ENCODE data around the gene SUMO2. TPM values are rescaled to one million over a fixed set of nuclear protein-coding genes. Genes with fewer than 3 reads are reported as not detected.
"Not testable (repeated sequence)": the region's sequence is repeated elsewhere in the genome, so short reads cannot be mapped to it uniquely, and the experiment has no call there.

The SUMO2 gene
- total RNA-seq, 2 donors from 2014 or later, result 586 to 714 TPM

DNA sequence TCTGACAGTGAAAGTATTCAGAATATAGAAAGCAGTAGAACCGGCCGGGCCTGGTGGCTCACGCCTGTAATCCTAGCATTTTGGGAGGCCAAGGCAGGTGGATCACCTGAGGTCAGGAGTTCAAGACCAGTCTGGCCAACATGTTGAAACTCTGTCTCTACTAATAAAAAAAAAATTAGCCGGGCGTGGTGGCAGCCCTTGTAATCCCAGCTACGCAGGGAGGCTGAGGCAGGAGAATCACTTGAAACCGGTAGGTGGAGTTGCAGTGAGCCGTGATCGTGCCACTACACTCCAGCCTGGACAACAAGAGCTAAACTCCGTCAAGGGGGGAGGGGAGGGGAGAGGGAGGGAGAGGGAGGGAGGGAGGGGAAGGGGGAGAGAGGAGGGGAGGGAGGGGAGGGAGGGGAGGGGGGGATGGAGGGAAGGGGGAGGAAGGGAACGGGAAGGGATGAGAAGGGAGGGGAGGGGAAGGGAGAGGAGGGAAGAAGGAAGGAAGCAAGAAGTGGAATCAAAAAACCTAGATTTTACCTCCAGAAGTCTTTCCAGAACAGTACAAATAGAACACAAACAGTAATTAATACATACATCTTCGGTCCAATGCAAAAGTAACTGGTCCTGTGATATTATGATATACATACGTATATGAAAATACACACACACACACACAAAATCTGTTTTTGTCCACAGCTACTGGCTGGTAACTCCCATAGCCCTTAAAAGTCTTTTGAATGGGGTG is 40.4 kb downstream of the SUMO2 start:
- H3K27ac Mint-ChIP-seq, result no peak overlapping the region
- H3K4me1 Mint-ChIP-seq, result no peaks in the 10 kb centered on the region
- Histone ChIP-seq H3K9ac (ENCODE audit: extremely low read depth, low read length, poor library complexity, severe bottlenecking) (no peak overlapping the region), H3K36me3 (ENCODE audit: control insufficient read depth, insufficient read depth, low read length) (peaks cover 97% of the 10 kb centered on the region), H3K4me1 (ENCODE audit: control insufficient read depth, insufficient read depth, low read length) (no peaks in the 10 kb centered on the region), H3K27me3 (ENCODE audit: control insufficient read depth, insufficient read depth, low read length, poor library complexity, severe bottlenecking) (no peaks in the 10 kb centered on the region), H3K9me3 (ENCODE audit: control insufficient read depth, low read length) (no peaks in the 10 kb centered on the region), H3K27ac (ENCODE audit: low read depth, low read length) (no peak overlapping the region), H3K4me3 (ENCODE audit: low read length) (no peak overlapping the region)
- TF ChIP-seq, protein P1, sequence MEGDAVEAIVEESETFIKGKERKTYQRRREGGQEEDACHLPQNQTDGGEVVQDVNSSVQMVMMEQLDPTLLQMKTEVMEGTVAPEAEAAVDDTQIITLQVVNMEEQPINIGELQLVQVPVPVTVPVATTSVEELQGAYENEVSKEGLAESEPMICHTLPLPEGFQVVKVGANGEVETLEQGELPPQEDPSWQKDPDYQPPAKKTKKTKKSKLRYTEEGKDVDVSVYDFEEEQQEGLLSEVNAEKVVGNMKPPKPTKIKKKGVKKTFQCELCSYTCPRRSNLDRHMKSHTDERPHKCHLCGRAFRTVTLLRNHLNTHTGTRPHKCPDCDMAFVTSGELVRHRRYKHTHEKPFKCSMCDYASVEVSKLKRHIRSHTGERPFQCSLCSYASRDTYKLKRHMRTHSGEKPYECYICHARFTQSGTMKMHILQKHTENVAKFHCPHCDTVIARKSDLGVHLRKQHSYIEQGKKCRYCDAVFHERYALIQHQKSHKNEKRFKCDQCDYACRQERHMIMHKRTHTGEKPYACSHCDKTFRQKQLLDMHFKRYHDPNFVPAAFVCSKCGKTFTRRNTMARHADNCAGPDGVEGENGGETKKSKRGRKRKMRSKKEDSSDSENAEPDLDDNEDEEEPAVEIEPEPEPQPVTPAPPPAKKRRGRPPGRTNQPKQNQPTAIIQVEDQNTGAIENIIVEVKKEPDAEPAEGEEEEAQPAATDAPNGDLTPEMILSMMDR (conservative IDR thresholded peaks at IDR 0.05), result no peak
- H3K4me3 Mint-ChIP-seq, result no peak overlapping the region
- no peaks in the 10 kb centered on the region for H3K27me3 Mint-ChIP-seq (ENCODE audit: insufficient read depth)
- H3K36me3 Mint-ChIP-seq (ENCODE audit: low read depth), result peaks cover 69% of the 10 kb centered on the region
- WGBS, 2 experiments (ENCODE audit: insufficient coverage in 1 of 2, insufficient read length in 1 of 2), result 94 to 97% methylated on average over 6 to 11 of the region's 13 CpGs
- H3K9me3 Mint-ChIP-seq, result no peaks in the 10 kb centered on the region
- DNase-seq, result no peak

DNA sequence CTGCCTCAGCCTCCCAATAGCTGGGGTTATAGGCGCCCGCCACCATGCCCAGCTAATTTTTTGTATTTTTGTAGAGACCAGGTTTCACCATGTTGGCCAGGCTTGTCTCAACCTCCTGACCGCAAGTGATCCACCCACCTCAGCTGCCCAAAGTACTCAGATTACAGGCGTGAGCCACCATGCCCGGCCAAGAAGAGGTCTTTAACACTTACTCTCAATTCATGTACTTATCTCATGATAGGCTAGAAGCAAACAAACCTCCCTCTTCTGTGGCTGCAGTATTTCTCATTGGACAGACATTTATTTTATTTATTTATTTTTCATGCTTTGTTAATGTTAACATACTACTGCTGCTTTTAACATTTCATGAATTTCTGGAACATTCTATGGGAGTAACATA is 44.2 kb downstream of the SUMO2 start:
- Histone ChIP-seq H3K27ac (ENCODE audit: low read depth, low read length) (no peak overlapping the region), H3K4me1 (ENCODE audit: control insufficient read depth, insufficient read depth, low read length) (no peaks in the 10 kb centered on the region), H3K36me3 (ENCODE audit: control insufficient read depth, insufficient read depth, low read length) (peaks cover 84% of the 10 kb centered on the region), H3K9ac (ENCODE audit: extremely low read depth, low read length, poor library complexity, severe bottlenecking) (no peak overlapping the region), H3K27me3 (ENCODE audit: control insufficient read depth, insufficient read depth, low read length, poor library complexity, severe bottlenecking) (no peaks in the 10 kb centered on the region), H3K9me3 (ENCODE audit: control insufficient read depth, low read length) (no peaks in the 10 kb centered on the region), H3K4me3 (ENCODE audit: low read length) (no peak overlapping the region)
- Mint-ChIP-seq H3K9me3 (no peaks in the 10 kb centered on the region), H3K27ac (no peak overlapping the region), H3K36me3 (ENCODE audit: low read depth) (peaks cover 49% of the 10 kb centered on the region), H3K27me3 (ENCODE audit: insufficient read depth) (no peaks in the 10 kb centered on the region), H3K4me1 (no peaks in the 10 kb centered on the region), H3K4me3 (no peak overlapping the region)
- TF ChIP-seq, protein P1 (conservative IDR thresholded peaks at IDR 0.05), result no peak
- WGBS, 2 experiments (ENCODE audit: insufficient coverage in 1 of 2, insufficient read length in 1 of 2), result 90 to 97% methylated on average over 3 to 5 of the region's 5 CpGs
- no peak for DNase-seq

DNA sequence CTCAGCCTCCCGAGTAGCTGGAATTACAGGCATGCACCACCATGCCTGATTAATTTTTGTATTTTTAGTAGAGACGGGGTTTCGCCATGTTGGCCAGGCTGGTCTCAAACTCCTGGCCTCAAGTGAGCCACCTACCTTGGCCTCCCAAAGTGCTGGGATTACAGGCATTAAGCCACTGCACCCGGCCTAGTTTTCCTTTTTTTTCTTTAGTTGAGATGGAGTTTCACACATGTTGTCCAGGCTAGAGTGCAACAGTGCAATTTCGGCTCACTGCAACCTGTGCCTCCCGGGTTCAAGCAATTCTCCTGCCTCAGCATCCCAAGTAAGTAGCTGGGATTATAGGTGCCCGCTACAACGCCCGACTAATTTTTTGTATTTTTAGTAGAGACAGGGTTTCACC is 45.0 kb downstream of the SUMO2 start:
- peaks cover 43% of the 10 kb centered on the region for H3K36me3 Mint-ChIP-seq (ENCODE audit: low read depth)
- not testable (repeated sequence) for H3K4me3 ChIP-seq (ENCODE audit: low read length); H3K27ac Mint-ChIP-seq; H3K4me1 ChIP-seq (ENCODE audit: control insufficient read depth, insufficient read depth, low read length); H3K27me3 ChIP-seq (ENCODE audit: control insufficient read depth, insufficient read depth, low read length, poor library complexity, severe bottlenecking); H3K4me1 Mint-ChIP-seq; H3K4me3 Mint-ChIP-seq; H3K9ac ChIP-seq (ENCODE audit: extremely low read depth, low read length, poor library complexity, severe bottlenecking); H3K9me3 ChIP-seq (ENCODE audit: control insufficient read depth, low read length); DNase-seq; H3K27me3 Mint-ChIP-seq (ENCODE audit: insufficient read depth); H3K27ac ChIP-seq (ENCODE audit: low read depth, low read length); H3K9me3 Mint-ChIP-seq
- H3K36me3 ChIP-seq (ENCODE audit: control insufficient read depth, insufficient read depth, low read length), result peaks cover 76% of the 10 kb centered on the region
- 92 to 95% methylated on average over 8 to 9 of the region's 9 CpGs for WGBS, 2 experiments (ENCODE audit: insufficient coverage in 1 of 2, insufficient read length in 1 of 2)

All from endodermal cell (in vitro differentiated cells).